GM12891 (cell line): Measurements from ENCODE around the gene YES1.

Source experiments
- PAX5 ChIP-seq: IDR thresholded peaks from 2 replicates; pipeline ENCODE4 v1.6.1; 2011; ENCODE audit warnings: low read length, moderate library complexity, mild to moderate bottlenecking; ENCODE audit not compliant: insufficient read depth, severe bottlenecking
- POLR2A ChIP-seq: IDR thresholded peaks from 2 replicates; pipeline ENCODE4 v1.6.1; 2011; ENCODE audit warnings: low read depth, low read length, control low read depth
- POLR2AphosphoS5 ChIP-seq: IDR thresholded peaks from 2 replicates; pipeline ENCODE4 v1.6.1; 2011; ENCODE audit warnings: low read depth, low read length, control low read depth
- POU2F2 ChIP-seq: IDR thresholded peaks from 2 replicates; pipeline ENCODE4 v1.6.1; 2011; ENCODE audit warnings: low read depth, mild to moderate bottlenecking, control low read depth, low read length, moderate library complexity
- SPI1 ChIP-seq: IDR thresholded peaks from 2 replicates; pipeline ENCODE4 v1.6.1; 2011; ENCODE audit warnings: low read depth, low read length, control low read depth
- TAF1 ChIP-seq: IDR thresholded peaks from 2 replicates; pipeline ENCODE4 v1.6.1; 2011; ENCODE audit warnings: low read depth, low read length, control low read depth

GRCh38 chr18:784470-785172 is 27.4 kb downstream of the YES1 start:
- TF ChIP-seq POLR2A (no peak), PAX5 (no peak), TAF1 (no peak), POLR2AphosphoS5 (no peak), SPI1 (no peak), POU2F2 (no peak)
